KMS-11 (cell line): Measurements from ENCODE around the gene NRG3.

Experiments
- H2AFZ ChIP-seq: fragments of 200-600 bp; sonication (generic); 2 replicates; pipeline ENCODE4 v1.6.1; 2016; ENCODE audit warnings: antibody characterized with exemption, mixed run types, low read depth
- H3K27ac ChIP-seq: fragments of 200-600 bp; sonication (generic); 2 replicates; pipeline ENCODE4 v1.6.1; 2016; ENCODE audit warnings: mild to moderate bottlenecking, mixed run types
- H3K27me3 ChIP-seq: fragments of 200-600 bp; sonication (generic); 2 replicates; pipeline ENCODE4 v1.6.1; 2017; ENCODE audit warnings: mild to moderate bottlenecking, low read depth, mixed run types, moderate library complexity; ENCODE audit not compliant: insufficient read depth
- H3K36me3 ChIP-seq: fragments of 200-600 bp; sonication (generic); 2 replicates; pipeline ENCODE4 v1.6.1; 2017; ENCODE audit warnings: mild to moderate bottlenecking, mixed run types; ENCODE audit not compliant: insufficient read depth
- H3K4me1 ChIP-seq: fragments of 200-600 bp; sonication (generic); 2 replicates; pipeline ENCODE4 v1.6.1; 2016; ENCODE audit warnings: mild to moderate bottlenecking, low read depth, mixed run types; ENCODE audit not compliant: poor library complexity, severe bottlenecking
- H3K4me2 ChIP-seq: fragments of 200-600 bp; sonication (generic); 2 replicates; pipeline ENCODE4 v1.7.0; 2016; ENCODE audit warnings: mild to moderate bottlenecking, mixed run types
- H3K4me3 ChIP-seq: fragments of 200-600 bp; sonication (generic); IDR thresholded peaks from 2 replicates; pipeline ENCODE4 v1.6.1; 2017; ENCODE audit warnings: low read depth, low read length, mixed read lengths; ENCODE audit not compliant: insufficient read depth
- H3K79me2 ChIP-seq: fragments of 200-600 bp; sonication (generic); 2 replicates; pipeline ENCODE4 v1.6.1; 2016; ENCODE audit warnings: low read depth, mixed run types; ENCODE audit not compliant: insufficient read depth
- H3K9ac ChIP-seq: fragments of 200-600 bp; sonication (generic); 2 replicates; pipeline ENCODE4 v1.6.1; 2016; ENCODE audit warnings: mild to moderate bottlenecking, mixed run types
- H4K20me1 ChIP-seq: fragments of 200-600 bp; sonication (generic); 2 replicates; pipeline ENCODE4 v1.6.1; 2016; ENCODE audit warnings: mild to moderate bottlenecking, mixed run types; ENCODE audit not compliant: insufficient read depth
- CTCF ChIP-seq: fragments of 200-600 bp; sonication (generic); conservative IDR thresholded peaks from 2 replicates; pipeline ENCODE4 v1.6.1; 2017; ENCODE audit warnings: low read depth, mild to moderate bottlenecking, antibody characterized with exemption, low read length, moderate library complexity, mixed read lengths

Gene NRG3

GRCh38 chr10:82768040-82768439 is 893.0 kb downstream of the NRG3 start:
- no peak overlapping the region for H3K4me3 ChIP-seq
- H3K36me3 ChIP-seq: no peaks in the 10 kb centered on the region
- H3K79me2 ChIP-seq: no peaks in the 10 kb centered on the region
- H3K4me2 ChIP-seq: peak overlapping the region; percentile 49; the same call in 1 of the 2 replicates
- H3K9ac ChIP-seq: no peak overlapping the region
- no peak for TF ChIP-seq CTCF
- H3K27me3 ChIP-seq: no peaks in the 10 kb centered on the region
- H3K4me1 ChIP-seq: peaks cover 17% of the 10 kb centered on the region
- H4K20me1 ChIP-seq: no peaks in the 10 kb centered on the region
- peak overlapping the region; percentile 2; the same call in 1 of the 2 replicates for H2AFZ ChIP-seq
- no peak overlapping the region; the same call in 1 of the 2 replicates for H3K27ac ChIP-seq

GRCh38 chr10:82778908-82779307 is 903.9 kb downstream of the NRG3 start:
- Histone ChIP-seq H3K9ac (no peak overlapping the region), H4K20me1 (no peaks in the 10 kb centered on the region), H3K4me2 (no peak overlapping the region), H3K4me1 (no peaks in the 10 kb centered on the region), H3K79me2 (no peaks in the 10 kb centered on the region), H3K27ac (no peak overlapping the region), H3K27me3 (no peaks in the 10 kb centered on the region), H3K36me3 (no peaks in the 10 kb centered on the region), H3K4me3 (no peak overlapping the region), H2AFZ (no peak overlapping the region)
- no peak for TF ChIP-seq CTCF

GRCh38 chr10:82796510-82796909 is 921.5 kb downstream of the NRG3 start:
- H3K9ac ChIP-seq: no peak overlapping the region
- no peaks in the 10 kb centered on the region for H3K79me2 ChIP-seq
- H3K4me3 ChIP-seq: no peak overlapping the region
- H3K4me1 ChIP-seq: no peaks in the 10 kb centered on the region
- H3K27me3 ChIP-seq: no peaks in the 10 kb centered on the region
- no peaks in the 10 kb centered on the region for H4K20me1 ChIP-seq
- peak; percentile 51 for TF ChIP-seq CTCF
- H3K36me3 ChIP-seq: no peaks in the 10 kb centered on the region
- no peak overlapping the region for H3K4me2 ChIP-seq
- H3K27ac ChIP-seq: no peak overlapping the region
- H2AFZ ChIP-seq: no peak overlapping the region

GRCh38 chr10:82801289-82801688 is 926.3 kb downstream of the NRG3 start:
- no peaks in the 10 kb centered on the region for H3K79me2 ChIP-seq
- no peaks in the 10 kb centered on the region for H4K20me1 ChIP-seq
- no peak overlapping the region for H3K4me2 ChIP-seq
- no peak overlapping the region for H3K9ac ChIP-seq
- no peak overlapping the region for H2AFZ ChIP-seq
- TF ChIP-seq CTCF: no peak
- no peaks in the 10 kb centered on the region for H3K36me3 ChIP-seq
- H3K4me1 ChIP-seq: no peaks in the 10 kb centered on the region
- H3K27me3 ChIP-seq: no peaks in the 10 kb centered on the region
- H3K4me3 ChIP-seq: no peak overlapping the region
- no peak overlapping the region for H3K27ac ChIP-seq

- H2AFZ ChIP-seq: no peak overlapping the region
- TF ChIP-seq CTCF: peak; percentile 67
- H3K4me2 ChIP-seq: no peak overlapping the region
These were observed 936.6 kb downstream of the NRG3 start for GRCh38 chr10:82811621-82812020.

More at GRCh38 chr10:82811621-82812020, 936.6 kb downstream of the NRG3 start:
- H3K4me1 ChIP-seq: no peaks in the 10 kb centered on the region
- no peak overlapping the region for H3K27ac ChIP-seq
- H3K27me3 ChIP-seq: no peaks in the 10 kb centered on the region
- H3K79me2 ChIP-seq: no peaks in the 10 kb centered on the region
- no peaks in the 10 kb centered on the region for H3K36me3 ChIP-seq
- H3K4me3 ChIP-seq: no peak overlapping the region
- no peaks in the 10 kb centered on the region for H4K20me1 ChIP-seq
- no peak overlapping the region for H3K9ac ChIP-seq
